IMR-90 (cell line): Measurements from ENCODE around the gene STARD13. TPM values are rescaled to one million over a fixed set of nuclear protein-coding genes. Genes with fewer than 3 reads are reported as not detected.

Source experiments
- ATAC-seq: fragments of 200-7000 bp; cut with Tn5 transposase; 2 replicates; pipeline ENCODE4 v1.9.1; 2020; ENCODE audit warnings: low read depth, mild to moderate bottlenecking, moderate library complexity
- BruUV-seq: library from RNA; stranded (reverse); fragments of 400-500 nt; replicated peaks from 2 replicates; lab custom pipeline; 2021; lab: Mats Ljungman, UMichigan
- CTCF ChIA-PET: fragments of 300-600 bp; formaldehyde crosslinking; extraction: SDS; loops from one replicate; lab custom pipeline; 2021; ENCODE audit warnings: antibody characterized with exemption; lab: Yijun Ruan, JAX
- POLR2A ChIA-PET: fragments of 300-600 bp; sonication (Branson Sonifier 250); formaldehyde crosslinking; loops from one replicate; lab custom pipeline; 2022; ENCODE audit warnings: antibody characterized with exemption; ENCODE audit not compliant: unreplicated experiment; lab: Charles Lee
- DNase-seq: peaks from one replicate; pipeline ENCODE4 v3.0.0; 2013
- H2AFZ ChIP-seq: replicated peaks from 2 replicates; pipeline ENCODE3; 2013; ENCODE audit warnings: low read length, mild to moderate bottlenecking; ENCODE audit not compliant: poor library complexity
- H2AK5ac ChIP-seq: 2 replicates; pipeline ENCODE4 v1.6.1; 2013; ENCODE audit warnings: low read depth, low read length, inconsistent platforms
- H2AK9ac ChIP-seq: replicated peaks from 2 replicates; pipeline ENCODE3; 2013; ENCODE audit warnings: mild to moderate bottlenecking, low read depth, low read length, moderate library complexity; ENCODE audit not compliant: poor library complexity
- H2BK120ac ChIP-seq: 2 replicates; pipeline ENCODE4 v1.6.1; 2013; ENCODE audit warnings: low read depth, low read length, inconsistent platforms
- H2BK15ac ChIP-seq: 3 replicates; pipeline ENCODE4 v1.6.1; 2013; ENCODE audit warnings: low read depth, low read length, inconsistent platforms
- H2BK20ac ChIP-seq: 2 replicates; pipeline ENCODE4 v1.6.1; 2013; ENCODE audit warnings: low read depth, mild to moderate bottlenecking, inconsistent platforms, low read length, moderate library complexity
- H2BK5ac ChIP-seq: 2 replicates; pipeline ENCODE4 v1.6.1; 2013; ENCODE audit warnings: mild to moderate bottlenecking, low read depth, low read length, inconsistent platforms; ENCODE audit not compliant: poor library complexity, severe bottlenecking
- H3K14ac ChIP-seq: replicated peaks from 2 replicates; pipeline ENCODE4 v1.6.1; 2013; ENCODE audit warnings: low read depth, low read length, inconsistent platforms
- H3K18ac ChIP-seq: 2 replicates; pipeline ENCODE4 v1.6.1; 2013; ENCODE audit warnings: low read depth, low read length, control low read depth
- H3K23ac ChIP-seq: 2 replicates; pipeline ENCODE4 v1.6.1; 2013; ENCODE audit warnings: low read depth, low read length, inconsistent platforms
- H3K27ac ChIP-seq: 2 replicates; pipeline ENCODE4 v1.5.1; 2013; ENCODE audit warnings: mild to moderate bottlenecking, control low read depth, low read length; ENCODE audit not compliant: insufficient read depth
- H3K27me3 ChIP-seq: 2 replicates; pipeline ENCODE4 v1.6.1; 2013; ENCODE audit warnings: low read length; ENCODE audit not compliant: control insufficient read depth, insufficient read depth
- H3K36me3 ChIP-seq: 2 replicates; pipeline ENCODE4 v1.6.1; 2013; ENCODE audit warnings: low read length, mixed read lengths; ENCODE audit not compliant: control insufficient read depth, insufficient read depth
- H3K4ac ChIP-seq: 2 replicates; pipeline ENCODE4 v1.6.1; 2013; ENCODE audit warnings: low read depth, low read length, inconsistent platforms
- H3K4me1 ChIP-seq: 2 replicates; pipeline ENCODE4 v1.6.1; 2013; ENCODE audit warnings: low read length, mixed read lengths; ENCODE audit not compliant: control insufficient read depth, insufficient read depth
- H3K4me2 ChIP-seq: 2 replicates; pipeline ENCODE4 v1.6.1; 2013; ENCODE audit warnings: low read depth, mild to moderate bottlenecking, control low read depth, low read length, moderate library complexity
- H3K4me3 ChIP-seq: 2 replicates; pipeline ENCODE4 v1.5.1; 2013; ENCODE audit warnings: low read depth, mild to moderate bottlenecking, control low read depth, low read length, moderate library complexity; ENCODE audit not compliant: insufficient read depth
- H3K56ac ChIP-seq: 2 replicates; pipeline ENCODE4 v1.6.1; 2013; ENCODE audit warnings: low read length, inconsistent platforms; ENCODE audit not compliant: insufficient read depth; ENCODE audit errors: extremely low read depth
- H3K79me1 ChIP-seq, 2 experiments: 2 replicates each; pipeline ENCODE4 v1.6.1; 2013; ENCODE audit warnings: low read length in 2 of 2, inconsistent platforms in 1 of 2, low read depth in 1 of 2
- H3K9ac ChIP-seq: 2 replicates; pipeline ENCODE4 v1.6.1; 2013; ENCODE audit warnings: low read depth, low read length, control low read depth
- H3K9me1 ChIP-seq: 2 replicates; pipeline ENCODE4 v1.6.1; 2013; ENCODE audit warnings: low read length, inconsistent platforms; ENCODE audit not compliant: insufficient read depth
- H3K9me3 ChIP-seq: 2 replicates; pipeline ENCODE4 v1.6.1; 2013; ENCODE audit warnings: low read length; ENCODE audit not compliant: control insufficient read depth, insufficient read depth
- H4K20me1 ChIP-seq: 2 replicates; pipeline ENCODE4 v1.6.1; 2013; ENCODE audit warnings: low read length, inconsistent platforms; ENCODE audit not compliant: insufficient read depth
- H4K5ac ChIP-seq: 2 replicates; pipeline ENCODE4 v1.6.1; 2013; ENCODE audit warnings: mild to moderate bottlenecking, low read depth, low read length, control low read depth
- H4K8ac ChIP-seq, 2 experiments: 2 replicates each; pipeline ENCODE4 v1.6.1; 2013; ENCODE audit warnings: low read depth in 2 of 2, low read length in 2 of 2, control low read depth in 1 of 2, inconsistent platforms in 1 of 2
- H4K91ac ChIP-seq: 2 replicates; pipeline ENCODE4 v1.6.1; 2013; ENCODE audit warnings: low read depth, low read length, inconsistent platforms; ENCODE audit not compliant: insufficient read depth
- BHLHE40 ChIP-seq: fragments of 150-350 bp; IDR thresholded peaks from 2 replicates; pipeline ENCODE4 v1.6.1; 2016; ENCODE audit warnings: mild to moderate bottlenecking, low read depth, low read length
- CHD1 ChIP-seq: IDR thresholded peaks from 2 replicates; pipeline ENCODE4 v1.6.1; 2012; ENCODE audit warnings: low read depth, low read length, improper control_type of control experiment
- CTCF ChIP-seq: conservative IDR thresholded peaks from 2 replicates; pipeline ENCODE4 v1.5.1; 2012; ENCODE audit warnings: mild to moderate bottlenecking, low read depth, low read length, improper control_type of control experiment
- ELK1 ChIP-seq: fragments of 150-350 bp; IDR thresholded peaks from 2 replicates; pipeline ENCODE4 v1.6.1; 2016; ENCODE audit warnings: low read depth, mild to moderate bottlenecking, low read length, moderate library complexity, borderline replicate concordance
- FOS ChIP-seq: fragments of 150-350 bp; IDR thresholded peaks from 2 replicates; pipeline ENCODE4 v1.6.1; 2016; ENCODE audit warnings: low read depth, low read length
- MAZ ChIP-seq: IDR thresholded peaks from 2 replicates; pipeline ENCODE4 v1.6.1; 2012; ENCODE audit warnings: low read depth, mild to moderate bottlenecking, low read length, improper control_type of control experiment, moderate library complexity, borderline replicate concordance
- MXI1 ChIP-seq: IDR thresholded peaks from 2 replicates; pipeline ENCODE4 v1.6.1; 2012; ENCODE audit warnings: low read depth, mild to moderate bottlenecking, low read length, moderate library complexity, borderline replicate concordance
- NFE2L2 ChIP-seq: fragments of 150-350 bp; IDR thresholded peaks from 2 replicates; pipeline ENCODE4 v1.6.1; 2016; ENCODE audit warnings: low read depth, mild to moderate bottlenecking, low read length
- POLR2A ChIP-seq: IDR thresholded peaks from 2 replicates; pipeline ENCODE4 v1.6.1; 2012; ENCODE audit warnings: mild to moderate bottlenecking, low read depth, low read length
- RCOR1 ChIP-seq: IDR thresholded peaks from 2 replicates; pipeline ENCODE4 v1.6.1; 2012; ENCODE audit warnings: mild to moderate bottlenecking, low read length, improper control_type of control experiment; ENCODE audit not compliant: insufficient replicate concordance
- RFX5 ChIP-seq: IDR thresholded peaks from 2 replicates; pipeline ENCODE4 v1.8.0; 2012; ENCODE audit warnings: low read depth, mild to moderate bottlenecking, low read length, moderate library complexity
- SMC3 ChIP-seq: fragments of 150-350 bp; IDR thresholded peaks from 2 replicates; pipeline ENCODE4 v1.6.1; 2016; ENCODE audit warnings: low read depth, mild to moderate bottlenecking, antibody characterized with exemption, low read length, moderate library complexity
- USF2 ChIP-seq: fragments of 150-350 bp; IDR thresholded peaks from 2 replicates; pipeline ENCODE4 v1.6.1; 2017; ENCODE audit warnings: mild to moderate bottlenecking, antibody characterized with exemption, low read length, low read depth
- WGBS, 2 experiments: methylation state at CpG; one replicate each; pipeline versions ENCODE4 v1.1.5 to v1.1.7; 2013; ENCODE audit warnings: missing lambda C conversion rate in 2 of 2; ENCODE audit not compliant: insufficient read length in 1 of 2; ENCODE audit errors: extremely low coverage in 2 of 2; 5-methylcytosine and 5-hydroxymethylcytosine counted together
- dilution Hi-C: fragments of 300-500 bp; cut with HindIII; formaldehyde crosslinking; loops from one replicate; pipeline ENCODE4 v1.14.3; 2018; ENCODE audit warnings: low sequenced_read_pairs; ENCODE audit not compliant: unreplicated experiment
- in situ Hi-C: fragments of 300-500 bp; cut with MboI; formaldehyde crosslinking; loops from 3 replicates; pipeline ENCODE4 v1.14.3; 2019; ENCODE audit warnings: low sequenced_read_pairs, inconsistent platforms, mixed read lengths
- intact Hi-C: fragments of 100-400 bp; cut with micrococcal nuclease; formaldehyde crosslinking; loops from 2 replicates; pipeline ENCODE4 v1.10.0; 2022
- polyA plus RNA-seq, 3 experiments: library from polyadenylated mRNA; depleted of rRNA; stranded (reverse); fragments of >200 nt; gene quantifications; 2 replicates each; pipeline ENCODE4 v1.2.3, GENCODE V29; 2012; ENCODE audit warnings: low replicate concordance in 1 of 3
- total RNA-seq: library from RNA; depleted of rRNA; stranded (reverse); fragments of >200 nt; gene quantifications from 2 replicates; pipeline ENCODE4 v1.2.3, GENCODE V29; 2012

The STARD13 gene
- total and polyA plus RNA-seq, 2 of the 4 experiments (the other 2 are of a cell fraction), result 23.6 to 46.6 TPM

- intact Hi-C loops, result loop anchor here (5.0 kb wide), 1 partner anchor 525 kb away; the partner anchor contains the start of gene PDS5B
Observed at GRCh38 chr13:33112766-33113165, 172.8 kb downstream of the STARD13 start.

More at GRCh38 chr13:33112766-33113165, 172.8 kb downstream of the STARD13 start:
- Histone ChIP-seq H4K91ac (peak overlapping the region; percentile 20; the same call in 1 of the 2 replicates), H2AFZ (no peak overlapping the region), H3K18ac (0 out of 2 replicates have a peak overlapping the region, but pooled peaks have one; percentile 8), H3K4me3 (no peak overlapping the region), H3K9me1 (peaks cover 51% of the 10 kb centered on the region), H2BK20ac (no peak overlapping the region), H2BK15ac (no peak overlapping the region), H3K4ac (peak overlapping the region; percentile 6; the same call in 1 of the 2 replicates), H3K4me2 (no peak overlapping the region), H2AK5ac (peak overlapping the region; percentile 39; the same call in 1 of the 2 replicates), H2BK120ac (0 out of 2 replicates have a peak overlapping the region, but pooled peaks have one; percentile 2), H3K23ac (peak overlapping the region; percentile 64; the same call in 1 of the 2 replicates), H3K27ac (no peak overlapping the region), H3K9ac (no peak overlapping the region), H3K27me3 (no peaks in the 10 kb centered on the region), H3K79me1 (peaks cover 41 to 71% of the 10 kb centered on the region in 2 experiments), H3K14ac (peak overlapping the region; percentile 0; the same call in 1 of the 2 replicates), H4K8ac (peak overlapping the region in 1 of 2 experiments; percentile 23; a peak in 1 of 4 replicates), H3K56ac (no peak overlapping the region), H3K36me3 (peaks cover 54% of the 10 kb centered on the region), H3K9me3 (no peaks in the 10 kb centered on the region), H3K4me1 (peaks cover 44% of the 10 kb centered on the region), H2BK5ac (no peak overlapping the region), H4K20me1 (no peaks in the 10 kb centered on the region), H2AK9ac (no peak overlapping the region), H4K5ac (peak overlapping the region; percentile 24)
- no peak for TF ChIP-seq FOS
- TF ChIP-seq NFE2L2, result no peak
- no peak for TF ChIP-seq MXI1
- TF ChIP-seq POLR2A, result no peak
- TF ChIP-seq CHD1, result no peak
- no peak for TF ChIP-seq CTCF
- TF ChIP-seq USF2, result no peak
- TF ChIP-seq ELK1, result no peak
- no peak for TF ChIP-seq SMC3
- TF ChIP-seq MAZ, result no peak
- no peak for TF ChIP-seq RFX5
- no peak for TF ChIP-seq RCOR1
- no peak for TF ChIP-seq BHLHE40
- 80% methylated on average over 6 of the region's 12 CpGs; no CpG with 5 or more reads in 1 of the 2 experiments for WGBS, 2 experiments
- ATAC-seq, result no peak
- CTCF ChIA-PET, result interaction anchor here (1.4 kb wide), 2 partner anchors 20 to 430 kb away, joined by 4 read pairs; no protein-coding TSS in a partner anchor
- no TSS peak for BruUV-seq
- peak; percentile 20 for DNase-seq
- dilution Hi-C loops, result no loop called here
- POLR2A ChIA-PET, result interaction anchor here (0.6 kb wide), 1 partner anchor 127 kb away, joined by 3 read pairs; no protein-coding TSS in a partner anchor
- in situ Hi-C loops, result no loop called here
